GM11168 (cell line): ENCODE measurements around the gene NDUFS7.

Experiments
- in situ Hi-C: fragments of 300-500 bp; cut with MboI; formaldehyde crosslinking; loops from one replicate; pipeline ENCODE4 v1.12.0; 2022; ENCODE audit warnings: low sequenced_read_pairs; ENCODE audit not compliant: unreplicated experiment

NDUFS7 gene

DNA sequence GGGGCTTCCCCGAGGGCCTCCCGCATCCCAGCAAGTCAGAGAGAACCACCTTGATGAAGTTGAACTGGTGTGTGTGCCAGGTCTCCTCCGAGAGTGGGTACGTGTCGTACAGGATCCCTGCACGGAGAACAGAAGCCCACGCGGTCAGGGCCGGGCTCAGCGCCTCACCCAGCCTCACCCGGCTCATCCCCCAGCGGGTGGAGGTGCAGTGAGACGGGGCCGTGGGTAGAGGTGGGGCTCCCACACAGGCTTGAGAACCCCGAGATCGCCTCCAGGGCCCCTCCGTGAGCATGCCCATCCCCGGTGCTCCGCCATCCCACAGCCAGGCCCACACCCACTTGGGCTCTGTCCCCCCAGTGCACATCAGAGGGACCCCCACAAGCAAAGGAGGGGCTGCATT is 15.4 kb downstream of the NDUFS7 start:
- in situ Hi-C loops = no loop called here

DNA sequence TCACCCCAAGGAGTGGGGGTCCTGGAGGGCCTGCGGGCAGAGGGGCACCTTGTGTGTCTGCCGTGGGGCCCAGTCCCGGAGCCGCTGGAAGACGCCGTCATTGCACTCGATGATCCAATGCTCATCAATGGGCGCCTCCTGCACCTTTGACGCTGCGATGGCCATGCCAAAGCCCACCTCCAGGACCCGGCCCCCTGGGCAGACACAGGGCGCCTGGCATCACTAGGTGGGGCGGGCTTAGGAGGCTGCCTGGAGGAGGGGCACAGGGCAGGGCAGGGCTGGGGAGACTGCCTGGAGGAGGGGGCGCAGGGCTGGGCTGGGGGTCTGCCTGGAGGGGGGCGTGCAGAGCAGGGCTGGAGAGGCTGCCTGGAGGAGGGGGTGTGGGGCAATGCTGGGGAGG is 16.0 kb downstream of the NDUFS7 start:
- in situ Hi-C loops = no loop called here

DNA sequence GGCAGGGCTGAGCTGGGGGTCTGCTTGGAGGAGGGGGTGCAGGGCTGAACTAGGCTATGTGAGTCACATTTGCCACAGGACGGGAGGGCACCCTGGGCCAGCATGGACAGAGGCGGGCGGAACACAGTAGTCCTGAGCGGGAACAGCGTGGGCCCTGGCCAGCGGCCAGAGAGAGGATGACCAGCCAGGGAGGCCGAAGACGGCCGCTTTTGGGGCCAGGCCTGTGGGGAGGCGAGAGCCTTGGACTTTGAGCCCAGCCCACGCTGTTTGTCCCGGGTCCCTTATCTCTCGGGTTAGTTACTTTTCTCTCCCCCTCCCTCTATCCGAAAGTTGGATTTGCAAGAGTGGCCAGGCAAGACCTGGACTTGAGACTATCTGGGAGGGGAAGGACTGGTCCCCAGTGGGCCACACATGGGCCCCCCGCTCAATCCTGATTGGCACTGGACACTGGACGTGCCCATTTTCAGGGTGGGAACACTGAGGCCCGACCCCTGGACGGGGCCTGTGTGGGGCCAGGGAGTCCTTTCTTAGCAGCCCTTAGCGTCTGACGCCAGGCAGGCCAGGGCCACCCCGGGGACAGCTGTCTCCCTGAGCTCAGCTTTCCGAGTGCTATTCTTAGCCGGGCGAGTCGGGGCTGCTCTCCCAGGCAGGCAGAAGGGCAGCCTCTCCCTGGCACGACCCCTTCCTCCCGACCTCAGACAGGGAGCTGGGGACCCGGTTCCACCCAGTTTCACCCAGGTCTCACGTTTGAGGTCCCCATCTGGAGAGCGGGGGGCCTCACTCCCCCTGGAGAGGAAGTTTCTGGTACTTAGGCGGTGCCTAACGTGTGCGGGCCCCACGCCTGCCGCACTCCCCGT is 16.8 kb downstream of the NDUFS7 start:
- in situ Hi-C loops = no loop called here

DNA sequence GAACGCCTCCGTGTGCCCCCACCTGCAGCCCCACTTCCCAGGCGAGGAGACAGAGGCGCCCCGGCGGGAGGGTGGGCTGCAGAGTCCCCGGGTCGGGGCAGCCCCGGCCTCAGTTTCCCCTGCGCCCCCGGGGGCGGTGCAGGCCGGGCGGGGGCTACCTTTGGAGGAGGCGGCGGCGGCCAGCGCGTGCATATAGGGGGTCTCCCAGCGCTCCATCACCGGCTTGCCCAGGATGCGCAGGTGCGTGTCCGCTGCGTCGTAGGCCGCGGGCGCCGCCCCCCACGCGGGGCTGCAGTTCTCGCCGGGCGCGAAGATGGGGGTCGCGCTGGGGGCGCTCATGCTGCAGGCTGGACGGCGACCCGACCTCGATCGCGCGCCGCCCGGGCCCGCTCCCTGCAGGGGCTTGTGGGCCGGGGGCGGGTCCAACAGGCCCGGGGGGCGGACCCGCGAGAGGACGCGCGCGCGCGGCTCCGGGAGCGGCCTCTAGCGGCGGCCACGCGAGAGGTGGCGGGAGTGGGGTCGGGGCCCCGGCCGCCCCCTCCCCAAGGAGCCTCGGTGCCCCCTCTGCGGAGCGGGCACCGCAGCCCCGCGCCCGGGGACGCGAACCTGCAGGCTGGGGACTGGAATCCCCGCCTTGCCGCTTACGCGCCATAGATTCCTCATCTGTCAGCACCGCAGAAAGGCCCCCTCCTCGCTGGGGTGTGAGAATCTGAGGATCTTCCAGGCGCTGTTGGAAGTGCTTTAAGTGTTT is 17.6 kb downstream of the NDUFS7 start, which contains the start of gene GAMT:
Gene GAMT, minus strand, starts transcription at position 405 of the 751 bp plus-strand sequence. Its CDS starts 66 bp downstream, at position 339.
- in situ Hi-C loops = no loop called here

DNA sequence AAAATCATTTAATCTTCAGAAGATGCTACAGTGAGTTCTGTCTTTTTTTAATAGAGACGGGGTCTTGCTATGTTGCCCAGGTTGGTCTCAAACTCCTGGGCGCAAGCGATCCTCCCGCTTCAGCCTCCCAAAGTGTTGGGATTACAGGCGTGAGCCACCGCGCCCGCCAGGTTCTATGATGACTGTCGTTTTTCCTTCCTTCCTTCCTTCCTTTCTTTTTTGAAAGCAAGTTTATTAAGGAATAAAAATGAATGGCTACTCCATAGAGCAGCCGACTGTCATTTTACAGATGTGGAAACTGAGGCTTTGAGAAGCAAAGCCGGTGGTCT is 18.1 kb downstream of the NDUFS7 start:
- in situ Hi-C loops = no loop called here

DNA sequence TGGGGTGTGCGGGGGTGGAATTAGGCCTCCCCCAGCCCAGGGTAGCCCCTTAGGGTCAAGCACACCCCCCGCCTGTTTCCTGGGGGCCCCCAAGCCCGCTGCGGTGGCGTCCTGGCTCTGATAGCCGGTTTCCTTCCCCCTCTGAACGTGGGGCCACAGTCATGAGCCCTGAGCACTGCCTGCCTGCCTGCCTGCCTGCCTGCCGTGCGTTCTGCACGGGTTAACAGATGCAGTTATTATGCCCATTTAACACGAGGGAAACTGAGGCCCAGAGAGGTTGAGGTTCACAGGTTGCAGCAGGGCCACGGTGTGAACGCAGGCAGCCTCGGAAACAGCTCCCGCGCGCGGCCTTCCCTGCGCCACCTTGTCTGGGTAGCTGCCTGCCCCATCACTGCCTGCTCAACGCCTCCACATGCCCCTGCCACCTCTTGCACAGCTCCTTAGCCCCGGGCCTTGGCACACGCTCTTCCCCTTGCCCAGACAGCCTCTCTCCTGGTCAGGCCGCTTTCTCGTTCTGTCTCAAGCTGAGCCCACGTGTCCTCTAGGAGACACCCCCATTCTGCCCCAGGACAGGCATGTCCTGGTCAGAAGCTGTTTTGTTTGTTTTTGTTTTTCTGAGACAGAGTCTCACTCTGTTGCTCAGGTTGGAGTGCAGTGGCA is 18.8 kb downstream of the NDUFS7 start:
- in situ Hi-C loops = no loop called here

DNA sequence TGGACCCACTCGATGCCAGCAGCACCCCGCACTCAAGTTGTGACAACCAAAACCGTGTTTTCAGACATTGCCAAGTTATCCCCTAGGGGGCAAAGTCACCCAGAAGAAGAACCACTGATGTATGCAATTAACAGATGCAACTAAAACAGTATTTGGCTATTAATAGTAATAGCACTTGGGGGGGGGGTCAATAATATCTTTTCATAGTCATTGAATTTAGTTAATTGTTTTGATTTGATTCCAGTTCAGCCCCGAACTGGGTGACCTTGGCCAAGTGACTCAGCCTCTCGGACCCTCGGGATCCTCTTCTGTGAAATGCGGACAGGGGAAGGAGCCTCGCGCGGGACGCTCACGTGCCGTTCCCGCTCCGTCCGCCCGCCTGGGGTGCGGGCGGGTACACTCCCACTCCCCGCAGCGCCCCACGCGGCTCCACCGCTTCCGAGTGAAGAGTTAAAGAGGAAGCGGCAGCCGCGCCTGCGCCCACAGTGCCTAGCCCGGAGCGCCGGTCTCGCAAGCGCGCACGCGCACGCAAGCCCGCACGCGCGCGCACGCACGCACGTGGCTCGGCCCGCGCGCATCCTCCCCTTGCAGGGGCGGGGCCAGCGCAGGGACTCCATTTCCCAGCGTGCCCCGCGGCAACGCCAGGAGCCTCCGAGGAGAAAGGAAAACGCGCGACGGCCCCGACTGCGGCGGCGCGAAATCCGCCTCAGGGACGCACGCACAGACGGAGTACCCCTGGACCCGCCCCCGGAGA is 23.2 kb downstream of the NDUFS7 start:
- in situ Hi-C loops = no loop called here

DNA sequence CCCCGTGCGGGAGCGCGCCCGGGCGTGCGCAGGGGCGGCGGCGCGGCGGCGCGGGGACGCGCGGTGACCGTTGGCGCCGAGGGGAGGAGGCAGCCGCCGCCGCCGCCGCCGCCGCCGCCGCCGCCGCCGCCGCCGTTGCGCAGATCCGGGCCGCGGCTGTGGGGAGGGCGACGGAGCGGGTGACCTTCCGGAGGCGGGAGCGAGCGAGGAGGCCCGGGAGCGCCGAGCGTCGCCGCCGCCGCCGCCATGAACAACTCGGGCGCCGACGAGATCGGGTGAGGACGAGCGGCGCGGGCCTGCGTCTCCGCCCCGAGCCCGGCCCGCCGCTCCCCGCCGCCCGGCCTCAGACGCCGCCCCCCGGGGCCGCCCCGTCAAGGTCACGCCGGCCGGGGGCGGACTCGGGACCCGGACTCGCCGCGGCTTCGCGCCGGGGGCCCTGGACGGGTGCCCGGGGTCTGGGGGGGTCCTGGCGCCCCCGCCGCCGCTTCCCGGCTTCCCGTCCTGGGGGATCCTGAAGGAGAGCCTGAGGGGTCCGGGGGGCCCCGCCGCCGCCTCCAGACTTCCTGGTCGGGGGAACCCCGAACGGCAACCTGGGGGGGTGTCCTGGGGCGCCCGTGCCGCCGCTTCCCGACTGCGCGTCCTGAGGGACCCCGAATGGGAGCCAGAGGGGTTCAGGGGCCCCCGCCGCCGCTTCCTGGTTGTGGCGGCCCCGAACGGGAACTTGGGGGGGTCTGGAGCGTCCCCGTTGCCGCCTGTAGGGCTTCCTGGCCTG is 24.0 kb downstream of the NDUFS7 start, which contains the start of gene DAZAP1:
Gene DAZAP1, plus strand, starts transcription at position 59 of the 772 bp plus-strand sequence. Its CDS starts 188 bp downstream, at position 247.
- in situ Hi-C loops = no loop called here

DNA sequence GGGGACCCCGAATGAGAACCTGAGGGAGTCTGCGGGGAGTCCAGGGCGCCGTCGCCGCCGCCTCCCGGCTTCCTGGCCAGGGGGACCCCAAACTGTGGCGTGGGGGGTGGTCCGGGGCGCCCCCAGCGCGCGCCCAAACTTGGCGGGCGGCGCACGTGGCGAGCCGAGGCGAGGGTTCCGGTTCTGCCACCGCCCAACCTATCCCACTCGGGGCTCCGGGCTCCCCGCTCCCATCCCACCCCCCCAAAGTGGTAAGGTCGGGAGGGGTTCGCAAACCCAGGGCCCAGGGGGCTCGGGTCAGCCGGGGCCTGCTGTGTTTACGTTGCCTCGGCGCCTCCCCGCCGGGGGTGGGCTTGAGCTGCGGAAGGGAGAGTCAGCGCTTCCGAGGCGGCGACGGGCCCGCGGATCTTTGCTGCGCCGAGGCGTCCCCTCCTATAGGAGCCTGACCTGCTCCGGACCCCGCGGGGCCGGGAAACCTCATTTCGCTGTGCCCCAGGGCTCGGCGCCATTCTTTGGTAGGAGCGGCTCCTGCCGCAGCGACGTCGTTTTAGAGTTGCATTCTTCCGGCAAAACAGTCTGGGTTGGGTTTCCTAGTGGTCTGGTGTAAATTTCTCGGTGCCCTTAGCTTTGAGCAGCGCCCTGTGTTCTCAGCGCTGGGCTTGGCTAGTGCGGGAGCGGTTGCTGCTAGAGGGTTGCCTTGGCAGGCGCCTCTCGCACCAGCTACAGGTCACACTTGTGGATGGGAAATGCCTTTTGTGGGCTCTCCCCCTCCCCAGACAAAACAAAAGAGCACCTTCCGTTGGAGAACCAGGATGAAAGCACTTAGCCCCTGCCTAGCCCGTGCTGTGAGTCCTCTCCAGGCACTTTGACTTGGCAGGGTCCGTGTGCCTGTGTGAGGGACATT is 24.8 kb downstream of the NDUFS7 start:
- in situ Hi-C loops = no loop called here

DNA sequence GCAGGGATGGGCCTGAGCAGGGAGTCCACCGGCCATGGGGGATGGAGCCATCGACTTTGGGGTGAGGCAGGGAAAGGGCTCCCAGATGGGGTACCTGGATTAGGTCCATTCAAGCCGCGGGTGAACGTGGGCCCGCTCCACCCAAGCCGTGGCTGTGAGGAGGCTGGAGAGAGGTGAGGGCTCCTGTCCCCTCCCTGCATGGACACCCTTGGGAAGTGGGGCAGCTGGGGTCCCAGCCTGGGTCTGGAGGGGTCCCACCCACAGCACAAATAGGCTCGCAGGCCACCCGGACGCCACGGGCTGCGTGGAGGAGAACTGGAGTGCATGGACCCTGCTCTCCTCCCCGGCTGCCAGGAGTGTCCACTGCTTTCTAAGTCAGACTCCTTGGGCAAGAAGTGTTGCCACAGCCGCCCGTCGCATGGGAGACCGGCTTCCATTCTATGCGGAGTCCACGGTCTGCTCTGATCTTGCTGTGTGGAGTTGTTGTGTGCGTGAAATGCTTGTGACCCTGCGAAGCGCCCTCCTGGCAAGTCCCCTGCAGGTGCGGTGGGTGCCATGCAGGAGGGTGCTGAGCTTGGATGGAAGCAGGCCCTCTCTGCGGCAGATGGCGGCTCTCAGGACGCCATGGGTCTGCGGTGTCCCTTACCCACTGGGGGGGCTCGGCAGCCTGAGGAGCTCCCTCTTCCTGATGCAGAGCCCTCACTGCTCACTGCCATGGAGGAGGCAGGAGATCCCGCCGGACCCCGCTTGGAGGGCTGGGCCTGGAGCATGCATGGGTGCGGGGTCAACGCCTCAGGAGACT is 25.7 kb downstream of the NDUFS7 start:
- in situ Hi-C loops = no loop called here

DNA sequence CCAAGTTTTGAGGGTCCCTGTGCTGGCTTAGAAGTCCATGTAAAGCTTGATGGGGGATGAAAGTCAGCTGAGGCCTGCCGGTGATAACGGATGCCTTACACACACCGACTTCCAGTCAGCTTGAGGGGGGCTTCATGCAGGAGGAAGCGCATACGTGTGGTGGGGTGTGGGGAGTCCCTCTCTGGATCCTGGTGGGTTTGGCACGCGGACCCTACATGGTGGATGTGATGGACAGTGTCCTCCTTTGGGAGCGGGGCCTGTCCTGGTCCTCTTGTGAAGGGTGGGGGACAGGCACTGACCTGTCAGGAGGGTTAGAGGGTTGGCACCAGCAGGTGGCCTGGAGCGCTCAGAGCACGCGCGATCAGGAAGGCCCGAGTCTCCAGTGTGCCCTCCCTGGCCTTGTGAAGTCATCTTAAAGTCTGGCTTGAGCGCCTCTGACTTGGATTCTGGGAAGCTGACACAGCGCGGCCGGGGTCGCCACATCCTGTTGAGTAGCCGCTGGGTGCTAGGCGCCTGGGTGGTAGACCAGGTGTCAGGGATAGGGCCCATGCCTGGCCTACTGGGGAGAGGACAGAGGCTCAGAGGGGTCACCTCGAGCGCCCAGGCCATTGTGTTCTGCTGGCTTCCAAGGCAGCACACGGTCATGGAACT is 26.6 kb downstream of the NDUFS7 start:
- in situ Hi-C loops = no loop called here

DNA sequence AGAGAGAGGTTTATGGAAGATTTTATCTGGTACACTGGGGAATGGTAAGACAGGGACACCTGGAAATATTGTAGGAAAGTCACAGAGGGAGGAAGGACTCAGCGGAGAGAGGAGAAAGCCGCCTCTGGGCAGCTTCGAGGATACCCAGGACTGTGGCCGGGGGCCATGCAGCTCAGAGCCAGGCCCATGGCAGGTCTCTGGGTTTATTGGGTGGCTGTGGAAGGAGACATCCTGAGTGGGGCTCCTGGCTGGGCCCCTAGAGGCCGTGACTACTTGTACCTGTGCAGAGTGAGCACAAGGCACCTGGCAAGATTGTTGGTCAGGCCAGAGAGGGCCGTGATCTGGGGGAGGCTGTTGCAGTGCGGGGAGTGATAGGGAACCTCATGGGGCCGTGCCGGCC is 27.1 kb downstream of the NDUFS7 start:
- in situ Hi-C loops = no loop called here

DNA sequence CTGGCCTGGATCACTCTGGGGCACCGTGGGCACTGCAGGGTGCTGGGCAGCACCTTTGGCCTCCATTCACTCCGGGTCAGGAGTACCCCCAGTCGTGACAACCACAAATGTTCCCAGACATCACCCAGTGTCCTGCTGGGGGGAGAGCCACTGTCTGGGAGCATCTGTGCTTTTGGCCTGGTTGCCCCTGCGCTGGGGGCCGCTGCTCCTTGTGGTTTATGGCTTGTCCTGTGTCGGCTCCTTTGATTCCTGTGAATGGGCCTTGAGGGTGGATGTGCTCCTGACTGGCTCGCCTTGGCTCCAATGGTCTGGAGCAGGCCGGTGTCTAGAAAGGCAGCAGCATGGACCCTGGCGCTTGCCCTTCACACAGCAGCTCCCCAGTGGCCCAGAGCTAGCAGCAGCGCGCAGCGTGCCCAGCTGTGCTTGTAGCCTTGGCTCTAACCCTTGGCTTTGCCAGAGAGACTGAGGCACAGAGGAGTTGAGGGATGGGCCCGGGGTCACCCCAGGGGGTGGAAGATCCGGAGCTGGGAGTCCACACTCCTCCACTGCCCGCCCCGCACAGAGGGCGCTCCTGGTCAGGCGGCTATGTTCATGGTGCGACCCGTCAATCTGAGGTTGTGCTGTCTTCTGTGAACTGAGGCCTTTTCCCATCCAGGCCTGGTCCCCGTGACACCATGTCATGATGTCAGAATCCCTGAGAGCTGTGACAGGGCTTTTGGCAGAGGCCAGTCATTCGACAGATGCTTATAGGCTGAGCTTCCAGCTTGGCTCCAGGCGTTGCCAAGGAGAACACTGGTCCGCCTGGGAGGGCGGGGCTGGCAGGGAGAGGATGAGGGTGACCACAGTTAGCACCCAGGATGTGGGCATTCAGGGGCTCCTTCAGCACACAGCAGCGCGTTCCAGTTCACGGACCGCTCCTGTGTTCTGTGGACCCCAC is 27.8 kb downstream of the NDUFS7 start:
- in situ Hi-C loops = no loop called here

DNA sequence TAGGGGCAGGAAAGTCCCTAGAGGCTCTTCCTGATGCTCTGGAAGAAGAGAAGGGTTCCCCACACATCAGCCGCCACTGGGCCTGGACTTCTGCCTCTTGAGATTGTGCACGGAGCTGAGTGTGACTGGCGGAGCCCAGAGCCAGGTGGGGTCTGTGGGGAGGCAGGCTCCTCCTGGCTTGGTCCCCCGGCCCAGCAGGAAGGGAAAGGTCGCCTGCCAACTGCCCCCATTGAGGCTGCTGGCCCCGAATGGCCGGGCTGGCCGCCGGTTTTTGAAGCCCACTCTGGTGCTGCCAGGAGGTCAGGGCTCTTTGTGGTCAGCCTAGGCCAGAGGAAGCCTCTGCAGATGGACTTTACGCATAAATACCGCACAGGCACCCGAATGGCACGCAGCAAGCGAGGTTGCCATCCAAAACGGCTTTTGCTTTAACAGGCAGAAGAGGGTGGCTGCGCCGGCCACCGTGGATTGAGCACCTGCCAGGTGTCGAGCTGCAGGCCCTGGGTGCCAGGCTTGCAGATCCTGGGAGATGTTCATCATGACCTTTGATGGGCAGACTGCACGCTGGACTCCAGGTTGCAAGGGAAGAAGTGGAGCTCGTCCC is 28.7 kb downstream of the NDUFS7 start:
- in situ Hi-C loops = no loop called here

DNA sequence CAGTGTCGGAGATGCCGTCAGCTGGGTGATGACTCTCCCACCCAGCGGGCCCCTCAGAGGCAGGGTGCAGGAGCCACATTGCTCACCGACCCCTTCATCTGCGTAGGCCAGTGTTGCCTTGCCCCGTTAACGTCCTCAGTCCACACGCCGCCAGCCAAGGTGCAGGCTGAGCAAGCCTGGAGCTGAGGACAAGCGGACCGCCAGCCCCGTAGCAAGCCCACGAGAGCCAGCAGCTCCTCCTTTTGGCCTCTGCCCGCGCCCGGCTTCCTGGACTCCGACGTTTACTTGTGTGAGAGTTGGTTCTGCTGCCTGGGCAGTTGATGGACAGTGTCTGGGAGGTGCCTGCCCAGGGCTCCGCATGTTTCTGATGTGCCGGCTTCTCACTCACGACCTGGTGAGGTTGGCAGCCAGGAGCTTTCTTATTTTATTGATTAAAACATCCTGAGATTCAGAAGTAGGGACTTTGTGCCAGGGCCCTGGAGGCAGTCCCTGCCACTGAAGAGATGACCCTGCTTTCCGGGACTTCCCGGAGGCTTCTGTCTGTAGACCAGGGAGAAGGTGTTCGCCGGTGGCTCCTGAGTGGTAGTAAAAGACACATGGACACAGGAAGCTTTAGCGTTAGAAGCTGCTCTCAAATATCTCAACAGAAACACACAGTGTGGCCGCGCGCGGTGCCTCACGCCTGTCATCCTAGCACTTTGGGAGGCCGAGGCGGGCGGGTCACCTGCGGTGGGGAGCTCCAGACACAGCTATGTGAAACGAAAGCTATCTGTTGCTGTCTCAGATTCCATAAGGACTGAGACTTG is 29.5 kb downstream of the NDUFS7 start:
- in situ Hi-C loops = no loop called here
